Gastrocnemius medialis (tissue), 4 donors: ENCODE measurements around the gene NOTCH4. TPM values are rescaled to one million over a fixed set of nuclear protein-coding genes. Genes with fewer than 3 reads are reported as not detected.

Experiments
- ATAC-seq, 2 donors: fragments of 150-250 bp; one replicate each; pipeline ENCODE4 v1.9.1; 2016
- DNase-seq, 2 donors: peaks; one replicate each; pipeline ENCODE4 v3.0.0-alpha.2; 2019
- H3K27ac ChIP-seq, 4 donors: fragments of 200-600 bp; sonication (generic); 1 replicate in 1 of 4; 2 replicates in 3 of 4; pipeline ENCODE4 v1.5.1; 2016 to 2018; ENCODE audit warnings: mild to moderate bottlenecking in 2 of 4, moderate library complexity in 1 of 4
- H3K27me3 ChIP-seq, 3 donors: fragments of 200-600 bp; sonication (generic) in 2 of 3; 1 replicate in 1 of 3; 2 replicates in 2 of 3; pipeline versions ENCODE4 v1.5.1 to v1.6.0; 2016 to 2019; ENCODE audit warnings: mild to moderate bottlenecking in 1 of 3, moderate library complexity in 1 of 3
- H3K36me3 ChIP-seq, 2 donors: fragments of 200-600 bp; sonication (generic) in 1 of 2; one replicate each; pipeline ENCODE4 v1.5.1; 2017 to 2018
- H3K4me1 ChIP-seq, 2 donors: fragments of 200-600 bp; sonication (generic) in 1 of 2; one replicate each; pipeline ENCODE4 v1.5.1; 2016 to 2017; ENCODE audit warnings: mild to moderate bottlenecking in 2 of 2
- H3K4me3 ChIP-seq, 4 donors: fragments of 200-600 bp; sonication (generic) in 3 of 4; 1 replicate in 1 of 4; 2 replicates in 3 of 4; pipeline ENCODE4 v1.5.1; 2016 to 2019; ENCODE audit warnings: mild to moderate bottlenecking in 2 of 4
- H3K9me3 ChIP-seq, 3 donors: fragments of 200-600 bp; sonication (generic) in 2 of 3; 1 replicate in 1 of 3; 2 replicates in 2 of 3; pipeline ENCODE4 v1.5.1; 2016 to 2019
- POLR2A ChIP-seq, 2 donors: fragments of 450-650 bp; IDR thresholded peaks; one replicate each; pipeline ENCODE4 v1.6.1; 2017; ENCODE audit warnings: antibody characterized with exemption in 2 of 2, mild to moderate bottlenecking in 2 of 2, moderate library complexity in 2 of 2
- in situ Hi-C, 4 donors: fragments of 200-750 bp; cut with MboI; loops; one replicate each; pipeline versions ENCODE4 v1.15.0 to v1.8.0; 2017; ENCODE audit warnings: low sequenced_read_pairs in 4 of 4
- intact Hi-C: fragments of 100-400 bp; cut with DNase I; formaldehyde crosslinking; loops from one replicate; pipeline ENCODE4 v1.15.1; 2023; ENCODE audit warnings: low total_unique reads
- total RNA-seq, 4 donors: library from RNA; depleted of rRNA; stranded (reverse); fragments of >200 nt; gene quantifications; one replicate each; pipeline versions ENCODE4 v1.1.0 to v1.2.3, GENCODE V29; 2016
- TF ChIP-seq, protein P1 (sequence below), 5 experiments: fragments of 450-650 bp in 3 of 5; fragments of 200-600 bp in 2 of 5; sonication (generic) in 2 of 5; IDR thresholded peaks in 4 of 5; conservative IDR thresholded peaks in 1 of 5; 1 replicate in 4 of 5; 2 replicates in 1 of 5; pipeline ENCODE4 v1.5.1; 2016 to 2019; ENCODE audit warnings: antibody characterized with exemption in 5 of 5, mild to moderate bottlenecking in 3 of 5, moderate library complexity in 3 of 5

The NOTCH4 gene
- total RNA-seq, 4 donors from 2014 or later = 6.8 to 21.1 (median 14.8) TPM

DNA sequence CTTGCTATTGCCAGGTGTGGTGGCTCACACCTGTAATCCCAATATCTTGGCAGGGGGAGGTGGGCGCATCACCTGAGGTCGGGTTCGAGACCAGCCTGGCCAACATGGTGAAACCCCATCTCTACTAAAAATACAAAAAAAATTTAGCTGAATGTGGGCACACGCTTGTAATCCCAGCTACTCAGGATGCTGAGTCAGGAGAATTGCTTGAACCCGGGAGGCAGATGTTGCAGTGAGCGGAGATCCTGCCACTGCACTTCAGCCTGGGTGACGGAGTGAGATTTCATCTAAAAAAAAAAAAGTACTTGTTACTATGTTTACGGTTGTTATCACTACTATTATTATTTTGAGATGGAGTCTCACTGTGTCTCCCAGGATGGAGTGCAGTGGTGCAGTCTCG, 67.0 kb downstream of the NOTCH4 start:
- H3K4me1 ChIP-seq = peaks cover 25 to 29% of the 10 kb centered on the region in 2 donors
- TF ChIP-seq, protein P1, sequence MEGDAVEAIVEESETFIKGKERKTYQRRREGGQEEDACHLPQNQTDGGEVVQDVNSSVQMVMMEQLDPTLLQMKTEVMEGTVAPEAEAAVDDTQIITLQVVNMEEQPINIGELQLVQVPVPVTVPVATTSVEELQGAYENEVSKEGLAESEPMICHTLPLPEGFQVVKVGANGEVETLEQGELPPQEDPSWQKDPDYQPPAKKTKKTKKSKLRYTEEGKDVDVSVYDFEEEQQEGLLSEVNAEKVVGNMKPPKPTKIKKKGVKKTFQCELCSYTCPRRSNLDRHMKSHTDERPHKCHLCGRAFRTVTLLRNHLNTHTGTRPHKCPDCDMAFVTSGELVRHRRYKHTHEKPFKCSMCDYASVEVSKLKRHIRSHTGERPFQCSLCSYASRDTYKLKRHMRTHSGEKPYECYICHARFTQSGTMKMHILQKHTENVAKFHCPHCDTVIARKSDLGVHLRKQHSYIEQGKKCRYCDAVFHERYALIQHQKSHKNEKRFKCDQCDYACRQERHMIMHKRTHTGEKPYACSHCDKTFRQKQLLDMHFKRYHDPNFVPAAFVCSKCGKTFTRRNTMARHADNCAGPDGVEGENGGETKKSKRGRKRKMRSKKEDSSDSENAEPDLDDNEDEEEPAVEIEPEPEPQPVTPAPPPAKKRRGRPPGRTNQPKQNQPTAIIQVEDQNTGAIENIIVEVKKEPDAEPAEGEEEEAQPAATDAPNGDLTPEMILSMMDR (IDR thresholded peaks at IDR 0.05 in 4 of 5, conservative IDR thresholded peaks at IDR 0.05 in 1 of 5) = no peak
- TF ChIP-seq POLR2A (IDR thresholded peaks at IDR 0.05) = no peak
- no peak for ATAC-seq
- H3K4me3 ChIP-seq = no peak overlapping the region
- peaks cover 0 to 29% of the 10 kb centered on the region in 2 donors for H3K36me3 ChIP-seq
- intact Hi-C loops (no loop called here), in situ Hi-C loops (no loop called here)
- DNase-seq = no peak
- H3K27ac ChIP-seq = no peak overlapping the region
- no peaks in the 10 kb centered on the region for H3K9me3 ChIP-seq
- H3K27me3 ChIP-seq = no peaks in the 10 kb centered on the region

DNA sequence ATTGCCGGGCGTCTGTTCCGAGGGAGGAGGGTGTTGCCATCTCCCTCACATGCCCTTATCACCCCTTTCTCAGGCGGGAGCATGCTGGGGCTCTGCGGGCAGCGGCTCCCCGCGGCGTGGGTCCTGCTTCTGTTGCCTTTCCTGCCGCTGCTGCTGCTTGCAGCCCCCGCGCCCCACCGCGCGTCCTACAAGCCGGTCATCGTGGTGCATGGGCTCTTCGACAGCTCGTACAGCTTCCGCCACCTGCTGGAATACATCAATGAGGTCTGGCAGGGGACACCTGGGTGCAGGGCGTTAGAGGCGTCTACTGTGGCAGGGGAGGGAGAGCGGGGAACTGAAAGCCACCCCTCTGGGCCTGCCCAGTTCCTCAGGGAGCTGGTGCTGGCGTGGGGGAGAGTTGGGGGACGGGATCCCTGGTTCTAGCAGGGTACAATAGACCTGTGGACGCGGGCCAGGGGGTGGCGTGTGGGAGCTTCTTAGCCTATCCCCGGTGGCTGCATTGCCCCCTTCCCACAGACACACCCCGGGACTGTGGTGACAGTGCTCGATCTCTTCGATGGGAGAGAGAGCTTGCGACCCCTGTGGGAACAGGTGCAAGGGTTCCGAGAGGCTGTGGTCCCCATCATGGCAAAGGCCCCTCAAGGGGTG, 69.2 kb downstream of the NOTCH4 start:
- peak overlapping the region; percentile 77 to 93 (median 87) for H3K27ac ChIP-seq
- H3K27me3 ChIP-seq = peaks cover under 1 to 11% (median 4%) of the 10 kb centered on the region in 3 donors
- no peaks in the 10 kb centered on the region for H3K9me3 ChIP-seq
- H3K4me1 ChIP-seq = peaks cover 25 to 29% of the 10 kb centered on the region in 2 donors
- peak; percentile 65 to 77 for DNase-seq
- peak; percentile 82 to 85 for ATAC-seq
- H3K36me3 ChIP-seq = peaks cover 0 to 29% of the 10 kb centered on the region in 2 donors
- in situ Hi-C loops (no loop called here), intact Hi-C loops (loop anchor here (1.0 to 2.0 kb wide), 3 partner anchors 23 to 40 kb away; no protein-coding TSS in a partner anchor)
- TF ChIP-seq, protein P1 (IDR thresholded peaks at IDR 0.05 in 4 of 5, conservative IDR thresholded peaks at IDR 0.05 in 1 of 5) = peak; percentile 31 to 72 (median 67)
- TF ChIP-seq POLR2A (IDR thresholded peaks at IDR 0.05) = no peak
- H3K4me3 ChIP-seq = peak overlapping the region; percentile 77 to 97 (median 84)

DNA sequence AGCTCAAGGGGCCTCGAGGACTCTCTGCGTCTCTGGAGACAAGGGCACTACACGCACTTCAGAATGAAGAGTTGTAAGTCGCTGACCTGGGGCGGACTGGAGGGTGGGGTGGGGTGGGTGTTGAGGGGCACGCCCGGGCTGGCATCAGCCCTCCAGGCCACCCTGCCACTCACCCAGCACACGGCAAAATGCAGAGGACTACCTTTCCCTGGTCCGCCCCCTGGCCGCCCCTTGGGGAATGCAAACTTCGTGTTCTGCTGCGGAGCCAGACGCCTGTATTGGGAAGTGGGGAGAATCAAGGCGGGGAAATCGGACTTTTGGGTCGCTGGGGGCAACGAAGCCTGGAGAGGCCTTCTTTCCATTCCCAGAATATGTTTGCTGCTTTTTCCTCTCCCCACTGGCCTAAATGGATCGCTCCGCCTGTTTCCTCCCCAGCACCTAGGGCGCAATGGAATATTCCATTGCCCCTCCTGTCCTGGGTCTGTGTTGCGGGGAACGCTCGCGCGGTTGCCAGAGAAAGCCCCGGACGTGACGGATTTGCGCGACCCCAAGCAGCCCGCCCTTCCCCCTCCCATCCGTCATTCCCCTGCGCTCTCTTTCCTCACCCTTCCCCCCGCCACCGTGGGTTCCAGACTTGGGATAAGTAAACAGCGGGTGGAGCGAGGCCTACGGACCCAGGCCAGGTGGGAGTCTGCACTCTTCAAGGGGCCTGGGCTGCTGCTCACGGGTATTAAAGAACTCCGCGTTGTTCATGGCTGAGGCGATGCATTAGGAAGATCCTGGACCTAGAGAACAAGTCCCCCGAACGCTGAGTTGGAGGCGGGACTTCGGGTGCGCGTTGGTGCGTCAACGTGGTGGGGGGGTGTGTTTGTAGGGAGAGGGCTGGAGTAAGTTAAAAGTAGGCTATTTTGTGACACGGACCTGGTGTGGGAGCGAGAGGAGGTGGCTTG, 70.0 kb downstream of the NOTCH4 start, which contains the start of gene PPT2:
PPT2 (plus strand) TSS at position 578 of the 950 bp plus-strand sequence. CDS start 454 bp downstream, outside the sequence.
- Histone ChIP-seq H3K4me3 (peak within 1 kb of the TSS; percentile 77 to 97 (median 84)), H3K27ac (peak within 1 kb of the TSS; percentile 77 to 93 (median 87)), H3K4me1 (peaks cover 25 to 29% of the 10 kb centered on the region in 2 donors), H3K9me3 (no peaks in the 10 kb centered on the region), H3K27me3 (peaks cover 7 to 19% (median 8%) of the 10 kb centered on the region in 3 donors), H3K36me3 (peaks cover 0 to 29% of the 10 kb centered on the region in 2 donors)
- ATAC-seq (peak; percentile 85 to 86), DNase-seq (peak; percentile 80 to 85)
- in situ Hi-C loops = no loop called here
- TF ChIP-seq POLR2A (IDR thresholded peaks at IDR 0.05) = peak; percentile 23 to 38
- TF ChIP-seq, protein P1 (IDR thresholded peaks at IDR 0.05 in 4 of 5, conservative IDR thresholded peaks at IDR 0.05 in 1 of 5) = peak in 2 of 5 experiments; percentile 14 to 15
- intact Hi-C loops = loop anchor here (1.0 to 2.0 kb wide), 4 partner anchors 23 to 41 kb away; partner anchors contain the start of gene FKBPL

DNA sequence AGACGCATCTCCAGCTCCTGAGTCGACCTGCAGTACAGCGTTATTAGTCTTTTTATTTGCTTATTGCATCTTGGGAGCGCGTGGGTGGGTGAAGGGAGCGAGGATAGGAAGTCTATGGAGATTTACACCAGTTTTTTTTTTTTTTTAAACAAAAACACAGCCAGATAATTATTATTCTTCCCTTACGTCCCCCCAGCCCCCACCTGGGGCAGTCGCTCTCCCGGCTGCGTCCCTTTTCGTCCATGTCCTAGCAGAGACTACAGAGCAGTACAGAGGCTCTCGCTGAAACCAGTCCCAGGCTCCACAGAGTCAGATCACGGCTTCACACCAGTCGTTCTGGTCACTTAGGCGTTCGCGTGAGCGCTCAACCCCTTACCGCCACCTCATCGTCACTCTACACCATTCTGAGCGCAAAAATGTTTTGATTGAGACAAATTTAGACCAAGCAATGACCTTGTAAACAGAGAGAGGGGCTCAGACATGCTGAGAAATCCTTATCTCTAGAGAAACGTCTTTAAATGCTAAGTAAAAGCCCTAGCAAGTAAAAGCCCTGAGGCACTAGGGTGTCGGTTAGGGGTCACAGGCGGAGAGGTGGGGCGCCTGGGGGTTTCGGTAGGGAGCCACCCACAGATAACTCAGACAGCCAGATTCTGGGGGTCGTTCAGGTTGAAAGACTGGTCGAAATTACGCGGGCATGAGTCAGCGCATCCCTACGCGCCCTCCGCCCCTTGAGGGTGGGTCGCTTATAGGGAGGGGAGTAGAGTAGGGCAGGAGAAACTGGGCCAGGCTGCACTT, 70.9 kb downstream of the NOTCH4 start:
- peaks cover 0 to 21% of the 10 kb centered on the region in 2 donors for H3K36me3 ChIP-seq
- H3K4me1 ChIP-seq = peaks cover 25 to 29% of the 10 kb centered on the region in 2 donors
- DNase-seq (no peak), ATAC-seq (no peak)
- peak overlapping the region; percentile 77 to 97 (median 84) for H3K4me3 ChIP-seq
- in situ Hi-C loops = no loop called here
- H3K27ac ChIP-seq = peak overlapping the region; percentile 77 to 93 (median 87)
- TF ChIP-seq, protein P1 (IDR thresholded peaks at IDR 0.05 in 4 of 5, conservative IDR thresholded peaks at IDR 0.05 in 1 of 5) = no peak
- no peak for TF ChIP-seq POLR2A (IDR thresholded peaks at IDR 0.05)
- H3K9me3 ChIP-seq = no peaks in the 10 kb centered on the region
- intact Hi-C loops = loop anchor here (2.0 kb wide), 1 partner anchor 22 kb away; the partner anchor contains the start of gene FKBPL
- peaks cover 15 to 27% (median 17%) of the 10 kb centered on the region in 3 donors for H3K27me3 ChIP-seq
